Thyroid gland (tissue), 4 donors: ENCODE results near the gene PRR3. TPM values are rescaled to one million over a fixed set of nuclear protein-coding genes. Genes with fewer than 3 reads are reported as not detected.

Experiments
- DNase-seq, 2 donors: peaks; one replicate each; pipeline ENCODE4 v3.0.0-alpha.2; 2019
- H3K27ac ChIP-seq, 3 donors: fragments of 200-600 bp; sonication (generic); 1 replicate in 2 of 3; 2 replicates in 1 of 3; pipeline ENCODE4 v1.5.1; 2016 to 2019; ENCODE audit warnings: mild to moderate bottlenecking in 1 of 3, moderate library complexity in 1 of 3
- H3K27me3 ChIP-seq: fragments of 200-600 bp; sonication (generic); one replicate; pipeline ENCODE4 v1.5.1; 2019
- H3K36me3 ChIP-seq, 2 donors: fragments of 200-600 bp; sonication (generic); one replicate each; pipeline ENCODE4 v1.5.1; 2016 to 2019
- H3K4me1 ChIP-seq, 2 donors: fragments of 200-600 bp; sonication (generic); one replicate each; pipeline ENCODE4 v1.5.1; 2017 to 2019
- H3K4me3 ChIP-seq, 3 donors: fragments of 200-600 bp; sonication (generic); replicated peaks in 1 of 3; 1 replicate in 2 of 3; 2 replicates in 1 of 3; pipeline ENCODE4 v1.5.1; 2016; ENCODE audit warnings: mild to moderate bottlenecking in 1 of 3
- H3K9me3 ChIP-seq: fragments of 200-600 bp; sonication (generic); one replicate; pipeline ENCODE4 v1.5.1; 2017
- POLR2A ChIP-seq, 2 donors: fragments of 450-650 bp; IDR thresholded peaks; one replicate each; pipeline ENCODE4 v1.6.1; 2017; ENCODE audit warnings: antibody characterized with exemption in 2 of 2, mild to moderate bottlenecking in 2 of 2, moderate library complexity in 1 of 2
- WGBS, 2 donors: methylation state at CpG; one replicate each; pipeline ENCODE4 v1.1.5; 2017; 5-methylcytosine and 5-hydroxymethylcytosine counted together
- intact Hi-C: fragments of 100-400 bp; cut with DNase I; formaldehyde crosslinking; loops from one replicate; pipeline ENCODE4 v1.15.1; 2023
- total RNA-seq, 4 donors: library from RNA; depleted of rRNA; stranded (reverse); fragments of >200 nt; gene quantifications; one replicate each; pipeline ENCODE4 v1.2.3, GENCODE V29; 2016
- TF ChIP-seq, protein P1 (sequence below), 6 experiments: fragments of 200-600 bp in 3 of 6; fragments of 450-650 bp in 3 of 6; sonication (generic) in 3 of 6; IDR thresholded peaks; one replicate each; pipeline ENCODE4 v1.5.1; 2016 to 2019; ENCODE audit warnings: antibody characterized with exemption in 6 of 6, mild to moderate bottlenecking in 2 of 6, inconsistent platforms in 1 of 6, moderate library complexity in 1 of 6

PRR3 gene
- total RNA-seq, 4 donors from 2014 or later = 7.4 to 18.0 (median 12.2) TPM

DNA sequence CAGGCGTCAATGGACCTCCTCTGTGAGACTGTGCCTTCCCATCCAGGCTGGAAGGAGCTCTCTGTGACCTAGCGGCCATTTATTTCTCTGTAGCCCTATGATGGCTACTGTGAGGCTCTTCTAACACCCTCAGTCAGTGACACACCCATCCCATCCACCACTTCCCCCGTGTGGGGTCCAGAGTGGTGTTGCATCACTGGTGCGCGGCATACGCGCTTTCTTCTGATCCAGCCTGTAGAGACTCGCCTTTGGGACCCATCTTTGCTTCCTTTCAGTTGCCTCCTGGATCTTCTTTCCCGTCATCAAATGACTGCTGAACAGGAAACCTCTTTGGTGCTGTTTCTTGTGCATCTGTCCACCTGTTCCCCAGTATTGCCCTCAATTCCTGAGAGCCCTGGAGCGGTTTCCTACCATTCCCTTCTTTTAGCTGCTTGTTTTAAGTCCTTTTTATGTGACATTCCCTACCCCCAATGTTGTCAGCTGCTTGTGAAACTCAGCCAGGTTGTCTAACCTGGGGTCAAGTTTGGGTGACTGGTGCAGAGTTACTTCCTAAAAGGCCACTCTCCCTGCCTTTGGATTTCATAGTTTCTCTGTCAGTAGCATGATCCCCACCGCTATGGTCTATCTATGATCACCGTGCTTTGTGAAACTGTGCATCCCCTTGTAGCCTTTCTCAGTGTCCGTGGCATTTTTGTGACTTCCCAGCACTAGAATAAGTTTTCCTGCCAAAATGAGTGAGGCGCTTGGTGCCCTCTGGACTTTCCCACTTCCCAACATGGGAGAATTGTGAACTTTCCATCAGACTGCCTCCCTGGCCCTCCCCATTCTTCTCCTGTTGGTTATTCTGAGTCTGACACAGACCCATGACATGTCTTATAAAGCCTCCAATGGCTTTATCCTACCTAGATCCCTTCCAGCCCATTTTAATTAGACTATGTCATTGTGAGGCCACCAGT is 5.7 kb downstream of the PRR3 start:
- Histone ChIP-seq H3K27me3 (no peaks in the 10 kb centered on the region), H3K9me3 (no peaks in the 10 kb centered on the region), H3K27ac (no peak overlapping the region), H3K4me3 (no peak overlapping the region), H3K4me1 (peaks cover 6 to 8% of the 10 kb centered on the region in 2 donors), H3K36me3 (peaks cover 4 to 13% of the 10 kb centered on the region in 2 donors)
- TF ChIP-seq, protein P1, sequence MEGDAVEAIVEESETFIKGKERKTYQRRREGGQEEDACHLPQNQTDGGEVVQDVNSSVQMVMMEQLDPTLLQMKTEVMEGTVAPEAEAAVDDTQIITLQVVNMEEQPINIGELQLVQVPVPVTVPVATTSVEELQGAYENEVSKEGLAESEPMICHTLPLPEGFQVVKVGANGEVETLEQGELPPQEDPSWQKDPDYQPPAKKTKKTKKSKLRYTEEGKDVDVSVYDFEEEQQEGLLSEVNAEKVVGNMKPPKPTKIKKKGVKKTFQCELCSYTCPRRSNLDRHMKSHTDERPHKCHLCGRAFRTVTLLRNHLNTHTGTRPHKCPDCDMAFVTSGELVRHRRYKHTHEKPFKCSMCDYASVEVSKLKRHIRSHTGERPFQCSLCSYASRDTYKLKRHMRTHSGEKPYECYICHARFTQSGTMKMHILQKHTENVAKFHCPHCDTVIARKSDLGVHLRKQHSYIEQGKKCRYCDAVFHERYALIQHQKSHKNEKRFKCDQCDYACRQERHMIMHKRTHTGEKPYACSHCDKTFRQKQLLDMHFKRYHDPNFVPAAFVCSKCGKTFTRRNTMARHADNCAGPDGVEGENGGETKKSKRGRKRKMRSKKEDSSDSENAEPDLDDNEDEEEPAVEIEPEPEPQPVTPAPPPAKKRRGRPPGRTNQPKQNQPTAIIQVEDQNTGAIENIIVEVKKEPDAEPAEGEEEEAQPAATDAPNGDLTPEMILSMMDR (IDR thresholded peaks at IDR 0.05) = no peak
- no peak for TF ChIP-seq POLR2A (IDR thresholded peaks at IDR 0.05)
- intact Hi-C loops = no loop called here
- 94 to 95% methylated on average over 14 of the region's 14 CpGs for WGBS, 2 donors
- no peak for DNase-seq

DNA sequence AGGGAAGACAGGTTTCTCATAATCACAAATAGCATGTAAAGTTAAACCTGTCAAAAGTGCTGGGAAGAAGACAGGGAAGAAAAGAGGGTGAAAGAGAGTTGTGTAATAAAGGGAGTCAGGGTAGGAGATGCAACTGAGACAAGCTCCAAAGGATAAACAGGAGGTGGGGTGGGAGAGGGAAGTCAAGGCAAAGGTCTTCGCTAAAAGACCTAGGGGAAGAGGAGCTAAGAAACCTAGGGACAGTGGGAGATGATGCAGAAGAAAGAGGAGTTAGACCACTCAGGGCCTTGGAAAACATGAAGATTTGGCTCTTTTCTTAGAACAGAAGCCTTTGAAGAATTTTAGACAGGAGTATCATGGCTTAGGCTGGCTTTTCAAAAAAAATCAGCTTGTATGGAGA is 7.0 kb downstream of the PRR3 start:
- Histone ChIP-seq H3K27me3 (no peaks in the 10 kb centered on the region), H3K9me3 (no peaks in the 10 kb centered on the region), H3K36me3 (peaks cover 4 to 13% of the 10 kb centered on the region in 2 donors), H3K27ac (no peak overlapping the region), H3K4me3 (no peak overlapping the region), H3K4me1 (no peaks in the 10 kb centered on the region)
- 95 to 98% methylated on average over 1 of the region's 1 CpG for WGBS, 2 donors
- TF ChIP-seq, protein P1 (IDR thresholded peaks at IDR 0.05) = no peak
- TF ChIP-seq POLR2A (IDR thresholded peaks at IDR 0.05) = no peak
- no peak for DNase-seq
- intact Hi-C loops = no loop called here

DNA sequence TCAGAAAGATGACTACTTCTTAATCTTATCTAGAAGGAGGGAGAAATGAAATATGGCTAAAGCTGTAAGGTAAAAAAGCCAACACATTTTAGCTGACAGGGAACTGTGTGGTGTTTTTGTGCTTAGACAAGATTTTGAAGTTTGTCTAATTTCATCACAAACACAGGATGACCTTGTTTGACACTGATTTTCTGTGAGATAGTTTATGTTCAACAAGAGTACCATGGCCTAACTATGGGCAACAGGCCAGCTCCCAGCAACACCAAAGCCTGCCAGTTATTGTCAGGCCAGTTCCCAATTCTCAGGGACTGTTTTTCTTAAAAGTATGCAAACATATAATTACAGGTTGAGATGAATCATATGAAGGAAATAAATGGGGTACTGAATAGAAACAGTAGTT is 8.7 kb downstream of the PRR3 start:
- Histone ChIP-seq H3K4me1 (peaks cover 0 to 5% of the 10 kb centered on the region in 2 donors), H3K27ac (no peak overlapping the region), H3K36me3 (peaks cover 4 to 13% of the 10 kb centered on the region in 2 donors), H3K4me3 (no peak overlapping the region), H3K27me3 (no peaks in the 10 kb centered on the region), H3K9me3 (no peaks in the 10 kb centered on the region)
- no peak for DNase-seq
- intact Hi-C loops = no loop called here
- TF ChIP-seq, protein P1 (IDR thresholded peaks at IDR 0.05) = no peak
- TF ChIP-seq POLR2A (IDR thresholded peaks at IDR 0.05) = no peak

DNA sequence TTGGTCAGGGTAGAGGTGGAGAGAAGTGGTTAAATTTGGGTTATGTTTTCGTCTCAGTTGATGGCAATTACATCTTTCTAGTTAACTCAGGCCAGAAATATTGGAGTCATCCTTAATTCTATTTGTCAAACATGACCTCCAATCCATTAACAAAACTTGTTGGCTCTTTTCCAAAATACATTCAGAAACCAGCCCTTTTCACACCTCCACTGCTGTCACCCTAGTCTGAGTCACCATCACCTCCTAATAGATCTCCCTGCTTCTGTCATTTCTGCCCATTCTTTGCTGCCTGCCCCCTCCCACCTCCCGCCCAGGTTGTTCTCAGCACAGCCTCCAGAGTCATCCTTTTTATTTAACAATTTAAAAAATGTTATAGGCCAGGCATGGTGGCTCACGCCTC is 11.2 kb downstream of the PRR3 start:
- Histone ChIP-seq H3K4me1 (peaks cover 14 to 16% of the 10 kb centered on the region in 2 donors), H3K4me3 (no peak overlapping the region), H3K27ac (no peak overlapping the region), H3K9me3 (no peaks in the 10 kb centered on the region), H3K27me3 (no peaks in the 10 kb centered on the region), H3K36me3 (peaks cover 0 to 1% of the 10 kb centered on the region in 2 donors)
- TF ChIP-seq POLR2A (IDR thresholded peaks at IDR 0.05) = no peak
- TF ChIP-seq, protein P1 (IDR thresholded peaks at IDR 0.05) = no peak
- WGBS, 2 donors = 60 to 61% methylated on average over 3 of the region's 3 CpGs
- intact Hi-C loops = no loop called here
- DNase-seq = no peak

DNA sequence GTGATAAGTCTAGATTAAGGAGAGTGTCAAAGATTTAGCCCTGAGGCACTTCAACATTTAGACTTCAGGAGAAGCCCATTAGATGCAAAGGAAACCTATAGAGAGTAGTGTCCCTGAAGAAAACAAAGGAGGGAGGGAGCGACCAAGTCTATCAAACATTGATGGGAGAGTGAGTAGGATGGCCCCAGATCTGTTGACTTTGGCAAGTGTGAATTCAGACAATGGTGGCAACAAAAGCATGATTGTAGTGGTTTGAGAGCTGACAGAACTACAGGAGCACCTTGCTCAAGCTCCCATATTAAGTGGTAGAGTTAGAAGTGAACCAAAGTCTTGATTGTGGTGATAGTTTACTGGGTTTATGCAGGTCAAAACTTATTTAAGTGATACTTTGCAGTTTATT is 13.2 kb downstream of the PRR3 start:
- no peak overlapping the region for H3K27ac ChIP-seq
- peaks cover 14 to 16% of the 10 kb centered on the region in 2 donors for H3K4me1 ChIP-seq
- H3K27me3 ChIP-seq = no peaks in the 10 kb centered on the region
- TF ChIP-seq, protein P1 (IDR thresholded peaks at IDR 0.05) = no peak
- no peak for TF ChIP-seq POLR2A (IDR thresholded peaks at IDR 0.05)
- WGBS, 2 donors = 63 to 67% methylated on average over 1 of the region's 1 CpG
- H3K4me3 ChIP-seq = peak overlapping the region in 1 of 3 donors; percentile 50
- intact Hi-C loops = no loop called here
- no peaks in the 10 kb centered on the region for H3K9me3 ChIP-seq
- DNase-seq = no peak
- H3K36me3 ChIP-seq = no peaks in the 10 kb centered on the region
